ENCODE measurements around the gene FCMR. TPM values are rescaled to one million over a fixed set of nuclear protein-coding genes. Genes with fewer than 3 reads are reported as not detected.
A peak's percentile ranks its signal among the peaks of the same experiment; 100 is the strongest.
"Not testable (repeated sequence)": the region's sequence is repeated elsewhere in the genome, so short reads cannot be mapped to it uniquely, and the experiment has no call there.

The FCMR gene
- total RNA-seq, 4 donors from 2014 or later: 1.2 to 5.2 (median 3.0) TPM

- TF ChIP-seq POLR2A (IDR thresholded peaks at IDR 0.05): no peak
- TF ChIP-seq CTCF (IDR thresholded peaks at IDR 0.05): no peak
- Histone ChIP-seq H3K27ac (no peak overlapping the region), H3K36me3 (no peaks in the 10 kb centered on the region), H3K9me3 (no peaks in the 10 kb centered on the region), H3K4me3 (replicated peaks in 1 of 3) (no peak overlapping the region), H3K27me3 (no peaks in the 10 kb centered on the region), H3K4me1 (peaks cover 0 to 8% of the 10 kb centered on the region in 2 donors)
- intact Hi-C loops (cut with DNase I): no loop called here
- WGBS, 2 donors: 93 to 96% methylated on average over 5 of the region's 5 CpGs
- DNase-seq: no peak
These were observed 64.9 kb downstream of the FCMR start for GRCh38 chr1:206856674-206857464.

GRCh38 chr1:206855859-206856258 lies 65.9 kb downstream of the FCMR start:
- Histone ChIP-seq H3K4me3 (replicated peaks in 1 of 3) (no peak overlapping the region), H3K9me3 (no peaks in the 10 kb centered on the region), H3K4me1 (peaks cover 0 to 8% of the 10 kb centered on the region in 2 donors), H3K27me3 (no peaks in the 10 kb centered on the region), H3K27ac (no peak overlapping the region), H3K36me3 (no peaks in the 10 kb centered on the region)
- intact Hi-C loops (cut with DNase I): no loop called here
- WGBS, 2 donors: 81 to 82% methylated on average over 2 of the region's 2 CpGs
- TF ChIP-seq POLR2A (IDR thresholded peaks at IDR 0.05) (no peak), CTCF (IDR thresholded peaks at IDR 0.05) (no peak)
- DNase-seq: no peak

- no peaks in the 10 kb centered on the region for H3K27me3 ChIP-seq
- DNase-seq: peak; percentile 93 to 95
- H3K4me3 ChIP-seq (replicated peaks in 1 of 3): no peak overlapping the region
- TF ChIP-seq CTCF (IDR thresholded peaks at IDR 0.05): no peak
- no peaks in the 10 kb centered on the region for H3K36me3 ChIP-seq
- no peaks in the 10 kb centered on the region for H3K9me3 ChIP-seq
- intact Hi-C loops (cut with DNase I): no loop called here
- no peak overlapping the region for H3K27ac ChIP-seq
- peaks cover 0 to 8% of the 10 kb centered on the region in 2 donors for H3K4me1 ChIP-seq
- WGBS, 2 donors: 40 to 51% methylated on average over 3 of the region's 3 CpGs
These were observed 67.2 kb downstream of the FCMR start for GRCh38 chr1:206854401-206855129.

- H3K4me3 ChIP-seq (replicated peaks in 1 of 3); intact Hi-C loops (cut with DNase I); H3K27me3 ChIP-seq; H3K36me3 ChIP-seq; H3K9me3 ChIP-seq; H3K4me1 ChIP-seq; DNase-seq; H3K27ac ChIP-seq: not testable (repeated sequence)
These were observed 68.0 kb downstream of the FCMR start for GRCh38 chr1:206853696-206854095.

Other genes starting within 250 kb of the FCMR start
- 10 to 100 TPM; 48.5 to 64.0 (median 59.9) TPM for gene MAPKAPK2, start 237.0 kb downstream of the FCMR start, total RNA-seq
- not detected for gene IL19, start 151.2 kb downstream of the FCMR start, total RNA-seq
- gene IL10, start 149.4 kb downstream of the FCMR start, total RNA-seq: 1 to 10 TPM in 3 of 4 donors, under 1 TPM in 1; 0.34 to 2.3 (median 1.6) TPM
- gene IL20, start 56.3 kb downstream of the FCMR start, total RNA-seq: not detected
- gene IL24, start 24.5 kb downstream of the FCMR start, total RNA-seq: not detected
- 1 to 10 TPM in 1 of 4 donors, under 1 TPM in 2, not detected in 1; 0.11 to 1.2 (median 0.75) TPM for gene PIGR, start 24.5 kb upstream of the FCMR start, total RNA-seq
- gene FCAMR, start 48.5 kb upstream of the FCMR start, total RNA-seq: not detected
- 10 to 100 TPM in 3 of 4 donors, 1 to 10 TPM in 1; 7.1 to 24.6 (median 13.3) TPM for gene C1orf116, start 110.8 kb upstream of the FCMR start, total RNA-seq
- gene YOD1, start 129.3 kb upstream of the FCMR start, total RNA-seq: 10 to 100 TPM; 11.6 to 17.7 (median 13.5) TPM
- 100 to 1,000 TPM in 2 of 4 donors, 10 to 100 TPM in 2; 87.7 to 191 (median 110) TPM for gene PFKFB2, start 131.3 kb upstream of the FCMR start, total RNA-seq
- not detected for gene C4BPB, start 166.9 kb upstream of the FCMR start, total RNA-seq
- gene C4BPA, start 182.3 kb upstream of the FCMR start, total RNA-seq: not detected

Measured in thyroid gland (tissue), 4 donors.